NOMO-1 treated with dmso at 0.1 percent for 144 hours (cell line): Measurements from ENCODE around the gene SETD3.

Source experiments
- DNase-seq: peaks from one replicate; lab custom pipeline; 2025; ENCODE audit not compliant: unreplicated experiment; lab: John Stamatoyannopoulos, UW

Gene SETD3

GRCh38 chr14:99401211-99401610 lies 79.4 kb downstream of the SETD3 start:
- DNase-seq: no peak

GRCh38 chr14:99397698-99398097 lies 83.0 kb downstream of the SETD3 start:
- no peak for DNase-seq

GRCh38 chr14:99395909-99396530 lies 84.6 kb downstream of the SETD3 start:
- DNase-seq: no peak

- no peak for DNase-seq
These were observed 86.0 kb downstream of the SETD3 start for GRCh38 chr14:99394602-99395156.

GRCh38 chr14:99393059-99393655 lies 87.5 kb downstream of the SETD3 start:
- DNase-seq: no peak

- no peak for DNase-seq
These were observed 89.0 kb downstream of the SETD3 start for GRCh38 chr14:99391671-99392070.

GRCh38 chr14:99389174-99389826 lies 91.4 kb downstream of the SETD3 start:
- no peak for DNase-seq

GRCh38 chr14:99388286-99388685 lies 92.4 kb downstream of the SETD3 start:
- DNase-seq: no peak

- DNase-seq: no peak
These were observed 92.8 kb downstream of the SETD3 start for GRCh38 chr14:99387880-99388279.

GRCh38 chr14:99384450-99385417 lies 95.9 kb downstream of the SETD3 start:
- no peak for DNase-seq

- DNase-seq: no peak
These were observed 96.9 kb downstream of the SETD3 start for GRCh38 chr14:99383472-99384449.

GRCh38 chr14:99382781-99383471 lies 97.7 kb downstream of the SETD3 start:
- no peak for DNase-seq

- DNase-seq: no peak
These were observed 98.6 kb downstream of the SETD3 start for GRCh38 chr14:99382071-99382470.

- DNase-seq: no peak
These were observed 99.0 kb downstream of the SETD3 start for GRCh38 chr14:99381688-99382060.

- no peak for DNase-seq
These were observed 99.5 kb downstream of the SETD3 start for GRCh38 chr14:99380991-99381687.

GRCh38 chr14:99380402-99380801 lies 100.3 kb downstream of the SETD3 start:
- DNase-seq: no peak

- DNase-seq: no peak
These were observed 101.9 kb downstream of the SETD3 start for GRCh38 chr14:99378782-99379214.

- DNase-seq: no peak
These were observed 102.7 kb downstream of the SETD3 start for GRCh38 chr14:99377951-99378350.

GRCh38 chr14:99374964-99375363 lies 105.7 kb downstream of the SETD3 start:
- no peak for DNase-seq
